IgD-negative memory B cell (primary cell): ENCODE measurements around the gene GRK5. TPM values are rescaled to one million over a fixed set of nuclear protein-coding genes. Genes with fewer than 3 reads are reported as not detected.
A peak's percentile ranks its signal among the peaks of the same experiment; 100 is the strongest.
"Not testable (repeated sequence)": the region's sequence is repeated elsewhere in the genome, so short reads cannot be mapped to it uniquely, and the experiment has no call there.

Source experiments
- H3K27ac Mint-ChIP-seq, 3 donors: one replicate each; pipeline ENCODE4 v1.8.0; 2020 to 2022; ENCODE audit warnings: mild to moderate bottlenecking in 3 of 3, mixed read lengths in 3 of 3, moderate library complexity in 1 of 3
- H3K27me3 Mint-ChIP-seq: one replicate; pipeline ENCODE4 v1.8.0; 2021; ENCODE audit warnings: mixed read lengths
- H3K36me3 Mint-ChIP-seq: one replicate; pipeline ENCODE4 v1.8.0; 2020; ENCODE audit warnings: mild to moderate bottlenecking, mixed read lengths
- H3K4me1 Mint-ChIP-seq, 3 donors: one replicate each; pipeline ENCODE4 v1.8.0; 2020 to 2022; ENCODE audit warnings: mixed read lengths in 3 of 3, mild to moderate bottlenecking in 1 of 3
- H3K4me3 Mint-ChIP-seq, 4 donors: one replicate each; pipeline ENCODE4 v1.8.0; 2020 to 2022; ENCODE audit warnings: mild to moderate bottlenecking in 4 of 4, mixed read lengths in 4 of 4, moderate library complexity in 3 of 4
- H3K9me3 Mint-ChIP-seq, 3 donors: one replicate each; pipeline ENCODE4 v1.8.0; 2020 to 2021; ENCODE audit warnings: mixed read lengths in 3 of 3, mild to moderate bottlenecking in 1 of 3
- polyA plus RNA-seq: library from polyadenylated mRNA; unstranded; fragments of 300-500 nt; fragmentation: Illumina TruSeq; gene quantifications from one replicate; pipeline ENCODE4 v1.2.3, GENCODE V29; 2021

The GRK5 gene
- polyA plus RNA-seq, 1 donor from 2014 or later: 18.1 TPM

- Mint-ChIP-seq H3K27me3 (no peaks in the 10 kb centered on the region), H3K27ac (peak overlapping the region in 1 of 3 donors; percentile 99), H3K4me3 (no peak overlapping the region), H3K9me3 (no peaks in the 10 kb centered on the region), H3K36me3 (peaks cover 9% of the 10 kb centered on the region), H3K4me1 (peaks cover 18 to 20% (median 19%) of the 10 kb centered on the region in 3 donors)
Observed at GRCh38 chr10:119259345-119259744, 52.0 kb downstream of the GRK5 start.

DNA sequence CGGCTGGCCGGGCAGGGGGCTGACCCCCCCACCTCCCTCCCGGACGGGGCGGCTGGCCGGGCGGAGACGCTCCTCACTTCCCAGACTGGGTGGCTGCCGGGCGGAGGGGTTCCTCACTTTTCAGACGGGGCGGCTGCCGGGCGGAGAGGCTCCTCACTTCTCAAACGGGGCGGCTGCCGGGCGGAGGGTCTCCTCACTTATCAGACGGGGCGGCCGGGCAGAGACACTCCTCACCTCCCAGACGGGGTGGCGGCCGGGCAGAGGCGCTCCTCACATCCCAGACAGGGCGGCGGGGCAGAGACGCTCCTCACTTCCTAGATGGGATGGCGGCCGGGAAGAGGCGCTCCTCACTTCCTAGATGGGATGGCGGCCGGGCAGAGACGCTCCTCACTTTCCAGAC lies 53.6 kb downstream of the GRK5 start:
- H3K4me3 Mint-ChIP-seq, H3K9me3 Mint-ChIP-seq, H3K27ac Mint-ChIP-seq, H3K27me3 Mint-ChIP-seq: not testable (repeated sequence)
- peaks cover 20 to 25% (median 23%) of the 10 kb centered on the region in 3 donors for H3K4me1 Mint-ChIP-seq
- peaks cover 13% of the 10 kb centered on the region for H3K36me3 Mint-ChIP-seq

- peak overlapping the region; percentile 48 to 100 (median 95) for H3K27ac Mint-ChIP-seq
- peaks cover 22 to 30% (median 26%) of the 10 kb centered on the region in 3 donors for H3K4me1 Mint-ChIP-seq
- no peak overlapping the region for H3K4me3 Mint-ChIP-seq
- H3K36me3 Mint-ChIP-seq: peaks cover 8% of the 10 kb centered on the region
- no peaks in the 10 kb centered on the region for H3K9me3 Mint-ChIP-seq
- no peaks in the 10 kb centered on the region for H3K27me3 Mint-ChIP-seq
Observed at GRCh38 chr10:119263951-119264617, 56.7 kb downstream of the GRK5 start.

DNA sequence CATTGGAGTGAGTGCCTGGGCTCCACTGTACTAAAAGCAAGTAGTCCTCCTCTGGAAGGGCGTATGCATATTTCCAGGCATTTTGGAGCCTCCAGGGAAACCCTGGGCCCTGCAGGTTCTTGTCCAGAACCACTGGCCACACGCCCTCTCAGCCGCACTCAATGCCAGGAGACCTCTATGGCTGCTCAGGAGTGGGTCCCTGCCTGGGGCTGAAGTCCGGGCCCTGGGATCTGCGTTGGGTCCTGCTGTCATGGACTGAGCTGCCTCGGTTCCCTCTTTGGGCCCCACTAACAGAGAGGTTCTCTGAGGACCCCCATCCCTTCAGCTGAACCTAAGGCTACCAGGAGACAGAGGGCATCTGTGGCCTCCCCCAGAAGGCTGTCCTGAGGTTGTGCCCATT lies 58.3 kb downstream of the GRK5 start:
- Mint-ChIP-seq H3K27ac (peak overlapping the region; percentile 89 to 100 (median 95)), H3K4me3 (peak overlapping the region in 1 of 4 donors; percentile 24), H3K4me1 (peaks cover 34 to 41% (median 38%) of the 10 kb centered on the region in 3 donors)

DNA sequence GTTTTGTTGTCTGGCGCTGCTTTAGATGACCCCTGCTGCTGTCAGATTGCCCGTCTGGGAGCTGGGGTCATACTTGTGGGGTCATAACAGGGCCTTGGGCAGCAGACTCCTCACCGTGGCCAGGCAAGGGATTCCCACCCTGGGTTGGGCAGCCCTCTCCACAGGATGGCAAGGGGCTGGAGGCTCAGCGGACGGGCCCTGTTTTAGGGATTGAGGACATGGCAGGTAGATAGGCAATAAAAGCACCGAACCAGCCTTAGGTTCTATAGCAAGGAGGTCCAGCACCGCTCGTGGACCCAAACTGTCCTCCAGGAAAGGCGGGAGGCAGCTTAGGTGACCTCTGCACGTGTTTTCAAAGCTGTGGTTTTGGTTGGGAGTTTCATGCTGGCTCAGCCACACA lies 60.0 kb downstream of the GRK5 start:
- H3K36me3 Mint-ChIP-seq: peaks cover 4% of the 10 kb centered on the region
- H3K9me3 Mint-ChIP-seq: no peaks in the 10 kb centered on the region
- H3K4me3 Mint-ChIP-seq: no peak overlapping the region
- H3K4me1 Mint-ChIP-seq: peaks cover 47 to 56% (median 51%) of the 10 kb centered on the region in 3 donors
- peak overlapping the region; percentile 95 to 100 (median 100) for H3K27ac Mint-ChIP-seq
- H3K27me3 Mint-ChIP-seq: no peaks in the 10 kb centered on the region

More for the DNA sequence above, 58.3 kb downstream of the GRK5 start:
- Mint-ChIP-seq H3K9me3 (no peaks in the 10 kb centered on the region), H3K27me3 (no peaks in the 10 kb centered on the region), H3K36me3 (peaks cover 4% of the 10 kb centered on the region)

- H3K36me3 Mint-ChIP-seq: peaks cover 4% of the 10 kb centered on the region
- H3K9me3 Mint-ChIP-seq: no peaks in the 10 kb centered on the region
- peak overlapping the region; percentile 22 to 88 (median 80) for H3K4me3 Mint-ChIP-seq
- peaks cover 49 to 63% (median 53%) of the 10 kb centered on the region in 3 donors for H3K4me1 Mint-ChIP-seq
- peak overlapping the region; percentile 95 to 100 (median 100) for H3K27ac Mint-ChIP-seq
- no peaks in the 10 kb centered on the region for H3K27me3 Mint-ChIP-seq
Observed at GRCh38 chr10:119268428-119268827, 61.1 kb downstream of the GRK5 start.

GRCh38 chr10:119268871-119269506 lies 61.6 kb downstream of the GRK5 start:
- no peaks in the 10 kb centered on the region for H3K27me3 Mint-ChIP-seq
- H3K4me3 Mint-ChIP-seq: peak overlapping the region; percentile 22 to 88 (median 80)
- H3K4me1 Mint-ChIP-seq: peaks cover 46 to 62% (median 50%) of the 10 kb centered on the region in 3 donors
- peak overlapping the region; percentile 95 to 100 (median 100) for H3K27ac Mint-ChIP-seq
- peaks cover 4% of the 10 kb centered on the region for H3K36me3 Mint-ChIP-seq
- no peaks in the 10 kb centered on the region for H3K9me3 Mint-ChIP-seq

DNA sequence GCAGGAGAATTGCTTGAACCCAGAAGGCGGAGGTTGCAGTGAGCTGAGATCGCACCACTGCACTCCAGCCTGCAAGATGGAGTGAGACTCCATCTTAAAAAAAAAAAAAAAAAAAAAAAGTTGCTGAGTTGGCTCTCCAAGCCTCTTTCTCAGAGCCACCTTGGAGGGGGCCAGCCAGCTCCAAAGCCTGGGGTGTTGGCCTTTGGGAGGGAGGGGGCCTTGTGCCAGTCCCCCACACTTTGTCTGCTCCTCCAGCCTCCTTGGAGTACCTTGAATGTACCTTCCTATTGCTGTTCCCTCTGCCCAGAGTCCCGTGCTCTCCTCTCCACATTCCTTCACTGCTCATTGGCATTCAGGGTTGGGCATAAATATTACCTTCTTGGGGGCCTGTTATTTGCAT lies 62.4 kb downstream of the GRK5 start:
- Mint-ChIP-seq H3K4me3 (peak overlapping the region in 3 of 4 donors; percentile 74 to 88 (median 79)), H3K27ac (peak overlapping the region; percentile 95 to 100 (median 100)), H3K9me3 (no peaks in the 10 kb centered on the region), H3K36me3 (no peaks in the 10 kb centered on the region), H3K4me1 (peaks cover 41 to 63% (median 45%) of the 10 kb centered on the region in 3 donors), H3K27me3 (no peaks in the 10 kb centered on the region)

- Mint-ChIP-seq H3K4me3 (peak overlapping the region; percentile 75 to 93 (median 81)), H3K4me1 (peaks cover 50 to 72% (median 52%) of the 10 kb centered on the region in 3 donors), H3K36me3 (no peaks in the 10 kb centered on the region), H3K27me3 (no peaks in the 10 kb centered on the region), H3K27ac (peak overlapping the region; percentile 95 to 100 (median 100)), H3K9me3 (no peaks in the 10 kb centered on the region)
Observed at GRCh38 chr10:119270762-119271366, 63.5 kb downstream of the GRK5 start.

DNA sequence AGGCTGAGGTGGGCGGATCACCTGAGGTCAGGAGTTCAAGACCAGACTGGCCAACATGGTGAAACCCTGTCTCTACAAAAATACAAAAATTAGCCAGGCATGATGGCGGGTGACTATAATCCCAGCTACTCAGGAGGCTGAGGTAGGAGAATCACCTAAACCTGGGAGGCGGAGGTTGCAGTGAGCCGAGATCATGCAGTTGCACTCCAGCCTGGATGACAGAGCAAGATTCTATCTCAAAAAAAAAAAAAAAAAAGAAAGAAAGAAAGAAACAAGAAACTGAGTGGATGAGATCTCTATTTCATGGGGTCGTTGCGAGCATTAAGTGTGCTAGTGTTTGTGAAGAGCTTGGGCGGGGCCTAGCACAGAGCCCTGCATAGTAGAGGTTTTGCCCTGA lies 65.0 kb downstream of the GRK5 start:
- Mint-ChIP-seq H3K4me3 (peak overlapping the region in 1 of 4 donors; percentile 85), H3K27ac (peak overlapping the region; percentile 95 to 100 (median 100)), H3K4me1 (peaks cover 50 to 75% (median 51%) of the 10 kb centered on the region in 3 donors)
- not testable (repeated sequence) for H3K36me3 Mint-ChIP-seq, H3K9me3 Mint-ChIP-seq, H3K27me3 Mint-ChIP-seq

- no peak overlapping the region for H3K4me3 Mint-ChIP-seq
- H3K9me3 Mint-ChIP-seq: no peaks in the 10 kb centered on the region
- H3K36me3 Mint-ChIP-seq: peaks cover 2% of the 10 kb centered on the region
- H3K27me3 Mint-ChIP-seq: no peaks in the 10 kb centered on the region
- H3K27ac Mint-ChIP-seq: peak overlapping the region; percentile 95 to 100 (median 97)
- peaks cover 50 to 75% (median 51%) of the 10 kb centered on the region in 3 donors for H3K4me1 Mint-ChIP-seq
Observed at GRCh38 chr10:119272736-119273135, 65.4 kb downstream of the GRK5 start.

GRCh38 chr10:119273413-119273812 lies 66.0 kb downstream of the GRK5 start:
- Mint-ChIP-seq H3K4me3 (no peak overlapping the region), H3K36me3 (peaks cover 2% of the 10 kb centered on the region), H3K4me1 (peaks cover 48 to 69% (median 49%) of the 10 kb centered on the region in 3 donors), H3K27me3 (no peaks in the 10 kb centered on the region), H3K9me3 (no peaks in the 10 kb centered on the region), H3K27ac (peak overlapping the region; percentile 92 to 97 (median 95))

DNA sequence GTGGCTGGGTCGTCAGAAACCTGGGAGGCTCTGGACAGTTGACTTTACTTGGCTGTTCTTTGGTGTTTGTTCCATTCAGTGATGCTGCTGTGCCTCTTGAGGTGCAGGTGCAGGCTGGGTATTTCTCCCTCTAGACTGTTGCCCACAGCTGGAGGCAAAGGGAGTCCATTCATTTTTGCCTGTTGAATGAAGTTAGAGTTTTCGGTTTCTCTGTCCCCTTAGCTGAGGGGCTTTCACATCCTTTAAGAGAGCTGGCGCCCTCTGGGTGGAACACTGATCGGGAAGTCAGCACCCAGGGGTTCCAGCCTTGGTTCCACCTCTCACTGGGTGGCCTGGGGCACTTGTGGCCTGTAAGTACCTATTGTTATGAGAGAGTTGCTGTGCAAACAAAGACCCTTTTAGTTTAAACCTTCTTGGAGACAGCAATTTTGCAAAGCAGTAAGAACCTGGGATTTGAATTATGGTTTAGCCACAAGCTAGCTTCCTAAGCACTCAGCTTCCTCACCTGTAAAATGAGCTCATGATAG lies 67.2 kb downstream of the GRK5 start:
- Mint-ChIP-seq H3K4me3 (peak overlapping the region in 2 of 4 donors; percentile 47), H3K36me3 (peaks cover 5% of the 10 kb centered on the region)

GRCh38 chr10:119275085-119275484 lies 67.7 kb downstream of the GRK5 start:
- H3K27ac Mint-ChIP-seq: peak overlapping the region; percentile 92 to 97 (median 95)
- H3K36me3 Mint-ChIP-seq: peaks cover 8% of the 10 kb centered on the region
- no peaks in the 10 kb centered on the region for H3K27me3 Mint-ChIP-seq
- H3K4me3 Mint-ChIP-seq: peak overlapping the region in 2 of 4 donors; percentile 13 to 47
- H3K4me1 Mint-ChIP-seq: peaks cover 35 to 58% (median 44%) of the 10 kb centered on the region in 3 donors
- H3K9me3 Mint-ChIP-seq: no peaks in the 10 kb centered on the region

More for the DNA sequence above, 67.2 kb downstream of the GRK5 start:
- peaks cover 38 to 62% (median 45%) of the 10 kb centered on the region in 3 donors for H3K4me1 Mint-ChIP-seq
- no peaks in the 10 kb centered on the region for H3K27me3 Mint-ChIP-seq
- peak overlapping the region; percentile 92 to 97 (median 95) for H3K27ac Mint-ChIP-seq
- no peaks in the 10 kb centered on the region for H3K9me3 Mint-ChIP-seq

GRCh38 chr10:119276194-119276593 lies 68.8 kb downstream of the GRK5 start:
- not testable (repeated sequence) for H3K4me3 Mint-ChIP-seq, H3K9me3 Mint-ChIP-seq, H3K27me3 Mint-ChIP-seq
- H3K27ac Mint-ChIP-seq: peak overlapping the region in 2 of 3 donors; percentile 44 to 47
- H3K4me1 Mint-ChIP-seq: peaks cover 25 to 53% (median 37%) of the 10 kb centered on the region in 3 donors
- peaks cover 10% of the 10 kb centered on the region for H3K36me3 Mint-ChIP-seq
